Measurements from ENCODE around the gene BRIP1. TPM values are rescaled to one million over a fixed set of nuclear protein-coding genes. Genes with fewer than 3 reads are reported as not detected.
"Not testable (repeated sequence)": the region's sequence is repeated elsewhere in the genome, so short reads cannot be mapped to it uniquely, and the experiment has no call there.

BRIP1 gene
- total RNA-seq, 1 donor from 2014 or later, result 2.4 TPM

GRCh38 chr17:61683466-61683865, 179.9 kb downstream of the BRIP1 start:
- no peak overlapping the region for H3K4me3 Mint-ChIP-seq (ENCODE audit: unreplicated experiment)

GRCh38 chr17:61680921-61681320, 182.4 kb downstream of the BRIP1 start:
- Mint-ChIP-seq H3K4me1 (ENCODE audit: low read depth, unreplicated experiment) (no peaks in the 10 kb centered on the region), H3K36me3 (ENCODE audit: unreplicated experiment) (no peaks in the 10 kb centered on the region), H3K9me3 (ENCODE audit: unreplicated experiment) (no peaks in the 10 kb centered on the region), H3K27ac (ENCODE audit: unreplicated experiment) (no peak overlapping the region), H3K27me3 (ENCODE audit: unreplicated experiment) (no peaks in the 10 kb centered on the region), H3K4me3 (ENCODE audit: unreplicated experiment) (no peak overlapping the region)
- DNase-seq, result no peak
- no peak for TF ChIP-seq CTCF (IDR thresholded peaks at IDR 0.05; ENCODE audit: partially characterized antibody, unreplicated experiment)

More at GRCh38 chr17:61683466-61683865, 179.9 kb downstream of the BRIP1 start:
- H3K36me3 Mint-ChIP-seq (ENCODE audit: unreplicated experiment), result peaks cover under 1% of the 10 kb centered on the region
- no peaks in the 10 kb centered on the region for H3K27me3 Mint-ChIP-seq (ENCODE audit: unreplicated experiment)
- H3K4me1 Mint-ChIP-seq (ENCODE audit: low read depth, unreplicated experiment), result no peaks in the 10 kb centered on the region
- no peak for TF ChIP-seq CTCF (IDR thresholded peaks at IDR 0.05; ENCODE audit: partially characterized antibody, unreplicated experiment)
- no peak for DNase-seq
- H3K9me3 Mint-ChIP-seq (ENCODE audit: unreplicated experiment), result no peaks in the 10 kb centered on the region
- H3K27ac Mint-ChIP-seq (ENCODE audit: unreplicated experiment), result no peak overlapping the region

- DNase-seq, result no peak
- no peaks in the 10 kb centered on the region for H3K9me3 Mint-ChIP-seq (ENCODE audit: unreplicated experiment)
- no peak overlapping the region for H3K4me3 Mint-ChIP-seq (ENCODE audit: unreplicated experiment)
- no peak for TF ChIP-seq CTCF (IDR thresholded peaks at IDR 0.05; ENCODE audit: partially characterized antibody, unreplicated experiment)
- H3K27ac Mint-ChIP-seq (ENCODE audit: unreplicated experiment), result no peak overlapping the region
- no peaks in the 10 kb centered on the region for H3K4me1 Mint-ChIP-seq (ENCODE audit: low read depth, unreplicated experiment)
- no peaks in the 10 kb centered on the region for H3K36me3 Mint-ChIP-seq (ENCODE audit: unreplicated experiment)
- H3K27me3 Mint-ChIP-seq (ENCODE audit: unreplicated experiment), result no peaks in the 10 kb centered on the region
Measured at GRCh38 chr17:61678339-61678738, 185.0 kb downstream of the BRIP1 start.

GRCh38 chr17:61677150-61677811, 186.0 kb downstream of the BRIP1 start:
- not testable (repeated sequence) for H3K36me3 Mint-ChIP-seq (ENCODE audit: unreplicated experiment); H3K4me3 Mint-ChIP-seq (ENCODE audit: unreplicated experiment); H3K9me3 Mint-ChIP-seq (ENCODE audit: unreplicated experiment); H3K27ac Mint-ChIP-seq (ENCODE audit: unreplicated experiment); DNase-seq; H3K4me1 Mint-ChIP-seq (ENCODE audit: low read depth, unreplicated experiment); H3K27me3 Mint-ChIP-seq (ENCODE audit: unreplicated experiment)

- not testable (repeated sequence) for H3K36me3 Mint-ChIP-seq (ENCODE audit: unreplicated experiment); H3K9me3 Mint-ChIP-seq (ENCODE audit: unreplicated experiment); H3K4me1 Mint-ChIP-seq (ENCODE audit: low read depth, unreplicated experiment); H3K4me3 Mint-ChIP-seq (ENCODE audit: unreplicated experiment); H3K27ac Mint-ChIP-seq (ENCODE audit: unreplicated experiment); H3K27me3 Mint-ChIP-seq (ENCODE audit: unreplicated experiment); DNase-seq
Measured at GRCh38 chr17:61676522-61676921, 186.8 kb downstream of the BRIP1 start.

- not testable (repeated sequence) for H3K27ac Mint-ChIP-seq (ENCODE audit: unreplicated experiment); H3K9me3 Mint-ChIP-seq (ENCODE audit: unreplicated experiment); H3K36me3 Mint-ChIP-seq (ENCODE audit: unreplicated experiment); DNase-seq; H3K4me1 Mint-ChIP-seq (ENCODE audit: low read depth, unreplicated experiment); H3K4me3 Mint-ChIP-seq (ENCODE audit: unreplicated experiment); H3K27me3 Mint-ChIP-seq (ENCODE audit: unreplicated experiment)
Measured at GRCh38 chr17:61674609-61675008, 188.7 kb downstream of the BRIP1 start.

GRCh38 chr17:61673019-61673897, 190.1 kb downstream of the BRIP1 start:
- not testable (repeated sequence) for H3K27ac Mint-ChIP-seq (ENCODE audit: unreplicated experiment); DNase-seq; H3K4me3 Mint-ChIP-seq (ENCODE audit: unreplicated experiment); H3K27me3 Mint-ChIP-seq (ENCODE audit: unreplicated experiment); H3K4me1 Mint-ChIP-seq (ENCODE audit: low read depth, unreplicated experiment); H3K36me3 Mint-ChIP-seq (ENCODE audit: unreplicated experiment); H3K9me3 Mint-ChIP-seq (ENCODE audit: unreplicated experiment)

Data from glutamatergic neuron (in vitro differentiated cells).